ENCODE results near the gene CASQ2.

CASQ2 gene

GRCh38 chr1:115729756-115730155 lies 38.8 kb downstream of the CASQ2 start:
- no peak for DNase-seq (ENCODE audit: low read depth in 3 of 3)

GRCh38 chr1:115728341-115728740 lies 40.2 kb downstream of the CASQ2 start:
- DNase-seq (ENCODE audit: low read depth in 3 of 3): no peak

GRCh38 chr1:115727706-115728249 lies 40.7 kb downstream of the CASQ2 start:
- DNase-seq (ENCODE audit: low read depth in 3 of 3): no peak

GRCh38 chr1:115726570-115726969 lies 41.9 kb downstream of the CASQ2 start:
- no peak for DNase-seq (ENCODE audit: low read depth in 3 of 3)

GRCh38 chr1:115726161-115726560 lies 42.4 kb downstream of the CASQ2 start:
- DNase-seq (ENCODE audit: low read depth in 3 of 3): no peak

GRCh38 chr1:115725600-115725999 lies 42.9 kb downstream of the CASQ2 start:
- DNase-seq (ENCODE audit: low read depth in 3 of 3): no peak

- DNase-seq (ENCODE audit: low read depth in 3 of 3): no peak
Observed at GRCh38 chr1:115723756-115724155, 44.8 kb downstream of the CASQ2 start.

- DNase-seq (ENCODE audit: low read depth in 3 of 3): no peak
Observed at GRCh38 chr1:115722221-115722620, 46.3 kb downstream of the CASQ2 start.

GRCh38 chr1:115719285-115719684 lies 49.2 kb downstream of the CASQ2 start:
- no peak for DNase-seq (ENCODE audit: low read depth in 3 of 3)

GRCh38 chr1:115718011-115718754 lies 50.3 kb downstream of the CASQ2 start:
- DNase-seq (ENCODE audit: low read depth in 3 of 3): no peak

GRCh38 chr1:115717541-115717940 lies 51.0 kb downstream of the CASQ2 start:
- DNase-seq (ENCODE audit: low read depth in 3 of 3): peak in 1 of 3 donors; percentile 3

GRCh38 chr1:115714572-115715141 lies 53.9 kb downstream of the CASQ2 start:
- no peak for DNase-seq (ENCODE audit: low read depth in 3 of 3)

GRCh38 chr1:115713906-115714305 lies 54.6 kb downstream of the CASQ2 start:
- no peak for DNase-seq (ENCODE audit: low read depth in 3 of 3)

GRCh38 chr1:115712911-115713609 lies 55.5 kb downstream of the CASQ2 start:
- DNase-seq (ENCODE audit: low read depth in 3 of 3): no peak

GRCh38 chr1:115710859-115711624 lies 57.5 kb downstream of the CASQ2 start:
- no peak for DNase-seq (ENCODE audit: low read depth in 3 of 3)

- DNase-seq (ENCODE audit: low read depth in 3 of 3): no peak
Observed at GRCh38 chr1:115706587-115707425, 61.7 kb downstream of the CASQ2 start.

GRCh38 chr1:115705963-115706362 lies 62.6 kb downstream of the CASQ2 start:
- DNase-seq (ENCODE audit: low read depth in 3 of 3): no peak

GRCh38 chr1:115705085-115705951 lies 63.2 kb downstream of the CASQ2 start:
- DNase-seq (ENCODE audit: low read depth in 3 of 3): no peak

GRCh38 chr1:115702959-115703358 lies 65.6 kb downstream of the CASQ2 start:
- DNase-seq (ENCODE audit: low read depth in 3 of 3): no peak

- DNase-seq (ENCODE audit: low read depth in 3 of 3): no peak
Observed at GRCh38 chr1:115701090-115701489, 67.4 kb downstream of the CASQ2 start.

All from stimulated activated CD4-positive, alpha-beta T cell treated with anti-CD3 and anti-CD28 coated beads, TNF-alpha, amount 100 ng/mL, for 48 hours (primary cell).